ENCODE measurements around the gene SELL.

SELL gene

GRCh38 chr1:169653873-169654272 lies 57.5 kb downstream of the SELL start:
- DNase-seq (ENCODE audit: low spot score): no peak
- TF ChIP-seq, protein P1, sequence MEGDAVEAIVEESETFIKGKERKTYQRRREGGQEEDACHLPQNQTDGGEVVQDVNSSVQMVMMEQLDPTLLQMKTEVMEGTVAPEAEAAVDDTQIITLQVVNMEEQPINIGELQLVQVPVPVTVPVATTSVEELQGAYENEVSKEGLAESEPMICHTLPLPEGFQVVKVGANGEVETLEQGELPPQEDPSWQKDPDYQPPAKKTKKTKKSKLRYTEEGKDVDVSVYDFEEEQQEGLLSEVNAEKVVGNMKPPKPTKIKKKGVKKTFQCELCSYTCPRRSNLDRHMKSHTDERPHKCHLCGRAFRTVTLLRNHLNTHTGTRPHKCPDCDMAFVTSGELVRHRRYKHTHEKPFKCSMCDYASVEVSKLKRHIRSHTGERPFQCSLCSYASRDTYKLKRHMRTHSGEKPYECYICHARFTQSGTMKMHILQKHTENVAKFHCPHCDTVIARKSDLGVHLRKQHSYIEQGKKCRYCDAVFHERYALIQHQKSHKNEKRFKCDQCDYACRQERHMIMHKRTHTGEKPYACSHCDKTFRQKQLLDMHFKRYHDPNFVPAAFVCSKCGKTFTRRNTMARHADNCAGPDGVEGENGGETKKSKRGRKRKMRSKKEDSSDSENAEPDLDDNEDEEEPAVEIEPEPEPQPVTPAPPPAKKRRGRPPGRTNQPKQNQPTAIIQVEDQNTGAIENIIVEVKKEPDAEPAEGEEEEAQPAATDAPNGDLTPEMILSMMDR (IDR thresholded peaks at IDR 0.05; ENCODE audit: extremely low read depth, missing control alignments): no peak

DNA sequence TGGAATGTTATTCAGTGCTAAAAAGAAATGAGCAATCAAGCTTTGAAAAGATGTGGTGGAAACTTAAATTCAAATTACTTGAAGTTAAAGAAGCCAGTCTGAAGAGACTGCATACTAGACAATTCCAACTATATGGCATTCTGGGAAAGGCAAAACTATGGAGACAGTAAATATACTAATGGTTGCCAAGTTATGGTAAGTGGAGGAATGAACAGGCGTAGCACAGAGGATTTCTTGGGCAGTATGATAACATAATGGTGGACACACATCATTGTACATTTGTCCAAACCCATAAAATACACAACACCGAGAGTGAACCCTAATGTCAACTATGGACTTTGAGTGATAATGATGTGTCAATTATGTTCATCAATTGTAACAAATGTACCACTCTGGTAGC lies 60.4 kb downstream of the SELL start:
- TF ChIP-seq, protein P1 (IDR thresholded peaks at IDR 0.05; ENCODE audit: extremely low read depth, missing control alignments): no peak
- no peak for DNase-seq (ENCODE audit: low spot score)

- DNase-seq (ENCODE audit: low spot score): no peak
- TF ChIP-seq, protein P1 (IDR thresholded peaks at IDR 0.05; ENCODE audit: extremely low read depth, missing control alignments): no peak
Observed at GRCh38 chr1:169650551-169650950, 60.9 kb downstream of the SELL start.

DNA sequence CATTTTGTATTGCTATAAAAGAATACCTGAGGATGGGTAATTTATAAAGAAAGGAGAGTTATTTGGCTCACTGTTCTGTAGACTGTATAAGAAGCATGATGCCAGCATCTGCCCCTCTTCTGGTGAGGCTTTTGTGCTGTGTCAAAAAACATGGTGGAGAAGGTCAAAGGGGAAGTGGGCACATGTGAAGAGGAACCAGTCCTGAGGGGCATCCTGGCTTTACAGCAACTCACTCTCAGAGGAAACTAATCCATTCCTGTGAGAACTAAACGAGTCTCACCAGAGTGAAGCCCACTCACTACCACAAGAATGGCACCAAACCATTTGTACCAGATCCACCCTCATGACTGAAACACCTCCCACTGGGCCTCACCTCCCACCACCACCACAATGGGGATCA lies 62.7 kb downstream of the SELL start:
- no peak for DNase-seq (ENCODE audit: low spot score)
- TF ChIP-seq, protein P1 (IDR thresholded peaks at IDR 0.05; ENCODE audit: extremely low read depth, missing control alignments): no peak

GRCh38 chr1:169648187-169648586 lies 63.2 kb downstream of the SELL start:
- DNase-seq (ENCODE audit: low spot score): no peak
- TF ChIP-seq, protein P1 (IDR thresholded peaks at IDR 0.05; ENCODE audit: extremely low read depth, missing control alignments): no peak

- TF ChIP-seq, protein P1 (IDR thresholded peaks at IDR 0.05; ENCODE audit: extremely low read depth, missing control alignments): no peak
- no peak for DNase-seq (ENCODE audit: low spot score)
Observed at GRCh38 chr1:169647512-169647911, 63.9 kb downstream of the SELL start.

- TF ChIP-seq, protein P1 (IDR thresholded peaks at IDR 0.05; ENCODE audit: extremely low read depth, missing control alignments): no peak
- DNase-seq (ENCODE audit: low spot score): no peak
Observed at GRCh38 chr1:169644297-169644696, 67.1 kb downstream of the SELL start.
